ENCODE data around the gene RAD51C.

DNA sequence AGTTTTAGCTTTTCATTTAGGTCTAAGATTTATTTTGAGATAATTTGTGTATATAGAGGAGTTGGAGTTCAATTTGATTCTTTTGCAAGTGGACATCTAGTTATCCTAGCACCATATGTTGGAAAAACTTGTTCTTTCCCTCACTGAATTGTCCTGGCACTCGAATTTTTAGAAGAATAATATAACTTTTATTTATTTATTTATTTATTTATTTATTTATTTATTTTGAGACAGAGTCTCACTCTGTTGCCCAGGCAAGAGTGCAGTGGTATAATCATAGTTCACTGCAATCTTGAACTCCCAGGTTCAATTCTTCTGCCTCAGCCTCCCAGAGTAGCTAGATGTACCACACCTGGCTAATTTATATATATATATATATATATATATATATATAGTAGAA, 92.7 kb downstream of the RAD51C start:
- TF ChIP-seq CTCF (IDR thresholded peaks at IDR 0.05; ENCODE audit: insufficient read depth, low read depth, low read length): no peak
- no peak for TF ChIP-seq EZH2 (IDR thresholded peaks at IDR 0.05; ENCODE audit: insufficient read depth, low read length)
